ENCODE data around the gene C6orf15.
"Not testable (repeated sequence)": the region's sequence is repeated elsewhere in the genome, so short reads cannot be mapped to it uniquely, and the experiment has no call there.

The C6orf15 gene

GRCh38 chr6:31079656-31080261 lies 32.6 kb downstream of the C6orf15 start:
- TF ChIP-seq, protein P1, sequence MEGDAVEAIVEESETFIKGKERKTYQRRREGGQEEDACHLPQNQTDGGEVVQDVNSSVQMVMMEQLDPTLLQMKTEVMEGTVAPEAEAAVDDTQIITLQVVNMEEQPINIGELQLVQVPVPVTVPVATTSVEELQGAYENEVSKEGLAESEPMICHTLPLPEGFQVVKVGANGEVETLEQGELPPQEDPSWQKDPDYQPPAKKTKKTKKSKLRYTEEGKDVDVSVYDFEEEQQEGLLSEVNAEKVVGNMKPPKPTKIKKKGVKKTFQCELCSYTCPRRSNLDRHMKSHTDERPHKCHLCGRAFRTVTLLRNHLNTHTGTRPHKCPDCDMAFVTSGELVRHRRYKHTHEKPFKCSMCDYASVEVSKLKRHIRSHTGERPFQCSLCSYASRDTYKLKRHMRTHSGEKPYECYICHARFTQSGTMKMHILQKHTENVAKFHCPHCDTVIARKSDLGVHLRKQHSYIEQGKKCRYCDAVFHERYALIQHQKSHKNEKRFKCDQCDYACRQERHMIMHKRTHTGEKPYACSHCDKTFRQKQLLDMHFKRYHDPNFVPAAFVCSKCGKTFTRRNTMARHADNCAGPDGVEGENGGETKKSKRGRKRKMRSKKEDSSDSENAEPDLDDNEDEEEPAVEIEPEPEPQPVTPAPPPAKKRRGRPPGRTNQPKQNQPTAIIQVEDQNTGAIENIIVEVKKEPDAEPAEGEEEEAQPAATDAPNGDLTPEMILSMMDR (conservative IDR thresholded peaks at IDR 0.05; ENCODE audit: control insufficient read depth, insufficient read depth, low read depth, low read length): peak; percentile 88
- no peak overlapping the region for H3K4me3 ChIP-seq (ENCODE audit: control insufficient read depth, low read depth, low read length)
- peak; percentile 66 for DNase-seq (ENCODE audit: low read depth)

GRCh38 chr6:31076611-31077010 lies 35.8 kb downstream of the C6orf15 start:
- H3K4me3 ChIP-seq (ENCODE audit: control insufficient read depth, low read depth, low read length): no peak overlapping the region
- DNase-seq (ENCODE audit: low read depth): no peak
- TF ChIP-seq, protein P1 (conservative IDR thresholded peaks at IDR 0.05; ENCODE audit: control insufficient read depth, insufficient read depth, low read depth, low read length): no peak

DNA sequence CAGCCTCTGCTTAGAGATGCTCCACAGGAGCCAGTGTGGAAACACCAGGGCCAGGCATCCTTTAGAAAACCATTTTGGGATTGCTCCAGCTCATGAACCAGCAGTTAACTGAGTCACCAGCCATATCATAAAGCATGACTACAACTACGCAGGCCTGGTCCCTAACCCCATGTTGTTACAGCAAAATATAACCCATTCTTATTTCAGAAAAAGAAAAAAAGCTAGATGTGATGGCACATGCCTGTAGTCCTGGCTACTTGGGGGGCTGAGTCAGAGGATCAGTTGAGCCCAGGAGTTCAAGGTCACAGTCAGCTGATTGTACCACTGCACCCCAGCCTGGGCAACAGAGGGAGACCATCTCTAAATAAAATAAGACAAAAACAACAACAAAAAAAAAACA lies 36.8 kb downstream of the C6orf15 start:
- DNase-seq (ENCODE audit: low read depth): peak; percentile 88
- no peak overlapping the region for H3K4me3 ChIP-seq (ENCODE audit: control insufficient read depth, low read depth, low read length)
- TF ChIP-seq, protein P1 (conservative IDR thresholded peaks at IDR 0.05; ENCODE audit: control insufficient read depth, insufficient read depth, low read depth, low read length): no peak

GRCh38 chr6:31074401-31074800 lies 38.0 kb downstream of the C6orf15 start:
- no peak for DNase-seq (ENCODE audit: low read depth)
- H3K4me3 ChIP-seq (ENCODE audit: control insufficient read depth, low read depth, low read length): no peak overlapping the region
- TF ChIP-seq, protein P1 (conservative IDR thresholded peaks at IDR 0.05; ENCODE audit: control insufficient read depth, insufficient read depth, low read depth, low read length): no peak

- no peak overlapping the region for H3K4me3 ChIP-seq (ENCODE audit: control insufficient read depth, low read depth, low read length)
- TF ChIP-seq, protein P1 (conservative IDR thresholded peaks at IDR 0.05; ENCODE audit: control insufficient read depth, insufficient read depth, low read depth, low read length): peak; percentile 71
- peak; percentile 77 for DNase-seq (ENCODE audit: low read depth)
Observed at GRCh38 chr6:31070711-31071197, 41.6 kb downstream of the C6orf15 start.

DNA sequence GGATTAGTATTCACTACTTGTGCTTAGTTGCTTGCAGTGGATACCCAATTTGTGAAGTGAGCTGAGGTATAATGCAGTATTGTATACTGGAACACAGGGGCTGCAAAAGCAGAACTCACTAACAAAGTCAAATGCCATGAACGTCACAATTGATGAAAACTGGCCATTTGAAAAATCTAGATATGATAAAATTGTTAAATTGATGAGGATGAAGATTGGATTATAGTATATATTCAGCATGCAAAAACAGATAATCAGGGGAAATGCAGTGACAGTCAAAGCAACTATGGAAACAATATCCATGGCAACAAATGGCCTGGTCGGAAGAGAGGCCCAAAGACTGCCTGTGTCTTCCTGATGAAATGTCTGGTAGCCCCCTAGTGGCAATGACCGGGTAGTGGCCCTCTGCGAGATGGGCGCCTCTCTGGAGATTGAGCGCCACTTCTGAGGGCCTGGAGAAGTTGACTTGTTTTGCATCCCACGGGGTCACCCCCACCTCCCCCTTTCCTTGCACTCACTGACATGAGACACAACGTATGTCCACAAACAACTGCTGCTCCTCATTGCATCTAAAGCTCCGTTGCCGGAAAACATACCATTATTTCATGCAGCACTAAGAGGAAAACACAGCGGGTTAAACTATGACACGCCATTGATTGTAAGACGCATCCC lies 43.6 kb downstream of the C6orf15 start:
- peak; percentile 83 for DNase-seq (ENCODE audit: low read depth)
- TF ChIP-seq, protein P1 (conservative IDR thresholded peaks at IDR 0.05; ENCODE audit: control insufficient read depth, insufficient read depth, low read depth, low read length): peak; percentile 85
- no peak overlapping the region for H3K4me3 ChIP-seq (ENCODE audit: control insufficient read depth, low read depth, low read length)

DNA sequence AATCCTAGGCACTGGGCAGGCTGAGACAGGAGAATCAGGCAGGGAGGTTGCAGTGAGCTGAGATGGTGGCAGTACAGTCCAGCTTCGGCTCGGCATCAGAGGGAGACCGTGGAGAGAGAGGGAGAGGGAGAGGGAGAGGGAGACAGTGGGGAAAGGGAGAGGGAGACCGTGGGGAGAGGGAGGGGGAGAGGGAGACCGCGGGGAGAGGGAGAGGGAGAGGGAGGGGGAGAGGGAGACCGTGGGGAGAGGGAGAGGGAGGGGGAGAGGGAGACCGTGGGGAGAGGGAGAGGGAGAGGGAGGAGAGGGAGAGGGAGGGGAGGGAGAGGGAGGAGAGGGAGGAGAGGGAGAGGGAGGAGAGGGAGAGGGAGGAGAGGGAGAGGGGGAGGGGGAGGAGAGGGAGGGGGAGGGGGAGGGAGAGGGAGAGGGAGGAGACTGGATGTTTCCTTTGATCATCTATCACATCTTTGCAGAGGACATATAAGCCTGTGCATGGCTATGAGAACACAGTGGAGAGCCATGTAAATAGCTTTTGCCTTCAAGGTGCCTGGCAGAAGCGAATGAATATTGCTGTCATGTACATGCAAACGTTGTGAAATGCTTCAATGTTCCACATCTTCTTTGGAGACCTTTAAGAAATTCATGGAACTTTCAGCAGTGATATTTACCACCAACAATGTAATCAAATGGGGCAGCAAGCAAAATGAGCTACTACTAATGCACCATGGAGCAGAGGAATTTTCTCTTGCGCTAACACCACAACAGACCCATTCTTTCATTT lies 44.3 kb downstream of the C6orf15 start:
- not testable (repeated sequence) for H3K4me3 ChIP-seq (ENCODE audit: control insufficient read depth, low read depth, low read length); DNase-seq (ENCODE audit: low read depth)

DNA sequence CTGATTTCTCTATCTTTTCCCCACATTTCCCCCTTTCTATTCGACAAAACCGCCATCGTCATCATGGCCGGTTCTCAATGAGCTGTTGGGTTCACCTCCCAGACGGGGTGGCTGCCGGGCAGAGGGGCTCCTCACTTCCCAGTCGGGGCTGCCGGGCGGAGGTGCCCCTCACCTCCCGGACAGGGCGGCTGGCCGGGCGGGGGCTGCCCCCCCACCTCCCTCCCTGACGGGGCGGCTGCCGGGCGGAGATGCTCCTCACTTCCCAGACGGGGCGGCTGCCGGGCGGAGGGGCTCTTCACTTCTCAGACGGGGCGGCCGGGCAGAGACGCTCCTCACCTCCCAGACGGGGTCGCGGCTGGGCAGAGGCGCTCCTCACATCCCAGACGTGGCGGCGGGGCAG lies 45.3 kb downstream of the C6orf15 start:
- not testable (repeated sequence) for H3K4me3 ChIP-seq (ENCODE audit: control insufficient read depth, low read depth, low read length); DNase-seq (ENCODE audit: low read depth)

Data from fibroblast of mammary gland (primary cell).